ENCODE data around the gene DRD2.

- no peak for TF ChIP-seq CTCF (IDR thresholded peaks at IDR 0.05; ENCODE audit: extremely low read depth in 1 of 2, insufficient read depth in 1 of 2, low read depth in 1 of 2, low read length in 2 of 2)
- TF ChIP-seq, protein P1, sequence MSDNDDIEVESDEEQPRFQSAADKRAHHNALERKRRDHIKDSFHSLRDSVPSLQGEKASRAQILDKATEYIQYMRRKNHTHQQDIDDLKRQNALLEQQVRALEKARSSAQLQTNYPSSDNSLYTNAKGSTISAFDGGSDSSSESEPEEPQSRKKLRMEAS (IDR thresholded peaks at IDR 0.05; ENCODE audit: insufficient read depth, insufficient read length), result no peak
- TF ChIP-seq EZH2 (IDR thresholded peaks at IDR 0.05; ENCODE audit: borderline replicate concordance, low read depth, low read length, severe bottlenecking), result no peak
- TF ChIP-seq POLR2AphosphoS5 (IDR thresholded peaks at IDR 0.05; ENCODE audit: insufficient read depth, low read depth, low read length), result no peak
- TF ChIP-seq FOS (IDR thresholded peaks at IDR 0.05; ENCODE audit: borderline replicate concordance, insufficient read depth, low read length), result no peak
- TF ChIP-seq POLR2A (IDR thresholded peaks at IDR 0.05; ENCODE audit: low read depth, low read length), result no peak
- no peak for TF ChIP-seq JUN (IDR thresholded peaks at IDR 0.05; ENCODE audit: borderline replicate concordance, insufficient read depth, insufficient read length, low read depth)
- no peak for TF ChIP-seq GATA2 (IDR thresholded peaks at IDR 0.05; ENCODE audit: insufficient read depth, insufficient read length, low read depth, low read length)
- TF ChIP-seq MYC (IDR thresholded peaks at IDR 0.05; ENCODE audit: low read depth, low read length), result no peak
These were observed 76.3 kb downstream of the DRD2 start for GRCh38 chr11:113398669-113399430.

All from endothelial cell of umbilical vein (primary cell).